Endothelial cell of umbilical vein (primary cell): Measurements from ENCODE around the gene CCDC86. TPM values are rescaled to one million over a fixed set of nuclear protein-coding genes. Genes with fewer than 3 reads are reported as not detected.

Source experiments
- BruUV-seq: library from RNA; stranded (reverse); fragments of 400-500 nt; replicated peaks from 2 replicates; lab custom pipeline; 2021; lab: Mats Ljungman, UMichigan
- CTCF ChIA-PET: fragments of 300-600, 350-600 bp; sonication (Branson Sonifier 250); formaldehyde crosslinking; loops from one replicate; lab custom pipeline; 2021; ENCODE audit warnings: antibody characterized with exemption, inconsistent platforms; lab: Charles Lee
- POLR2A ChIA-PET: fragments of 300-600, 350-600 bp; sonication (Branson Sonifier 250); formaldehyde crosslinking; loops from one replicate; lab custom pipeline; 2021; ENCODE audit warnings: antibody characterized with exemption, inconsistent platforms; lab: Charles Lee
- DNase-seq: peaks from one replicate; pipeline ENCODE4 v3.0.0-alpha.2; 2011; ENCODE audit warnings: low read depth, low spot score
- FAIRE-seq: peaks from 2 replicates; lab custom pipeline; 2011; peaks lifted over from hg19 to GRCh38; lab: Jason Lieb, UNC
- H2AFZ ChIP-seq: 2 replicates; pipeline ENCODE4 v1.6.0; 2012; ENCODE audit warnings: low read depth, low read length, control low read depth, inconsistent platforms
- H3K27ac ChIP-seq: 2 replicates; pipeline ENCODE4 v1.5.1; 2011; ENCODE audit warnings: low read depth, mild to moderate bottlenecking, control low read depth, low read length, moderate library complexity; ENCODE audit not compliant: insufficient read depth
- H3K27me3 ChIP-seq, 2 experiments: 2 replicates each; pipeline versions ENCODE4 v1.6.0 to v1.6.1; 2011; ENCODE audit warnings: low read length in 2 of 2, mixed read lengths in 1 of 2; ENCODE audit not compliant: control insufficient read depth in 2 of 2, insufficient read depth in 2 of 2
- H3K36me3 ChIP-seq, 2 experiments: 2 replicates in 1 of 2; 3 replicates in 1 of 2; pipeline ENCODE4 v1.5.1; 2011; ENCODE audit warnings: low read length in 2 of 2, mild to moderate bottlenecking in 1 of 2, moderate library complexity in 1 of 2; ENCODE audit not compliant: control insufficient read depth in 2 of 2, insufficient read depth in 2 of 2; ENCODE audit errors: extremely low read depth in 1 of 2
- H3K4me1 ChIP-seq: 3 replicates; pipeline ENCODE4 v1.5.1; 2011; ENCODE audit warnings: mild to moderate bottlenecking, low read length; ENCODE audit not compliant: control insufficient read depth, insufficient read depth; ENCODE audit errors: extremely low read depth
- H3K4me2 ChIP-seq: 2 replicates; pipeline ENCODE4 v1.6.1; 2011; ENCODE audit warnings: low read length, control low read depth, mixed read lengths; ENCODE audit not compliant: insufficient read depth
- H3K4me3 ChIP-seq, 3 experiments: fragments of 200-600 bp in 1 of 3; sonication (generic), shearing (Covaris generic) in 1 of 3; replicated peaks in 1 of 3; 2 replicates each; pipeline ENCODE4 v1.5.1; 2011 to 2016; ENCODE audit warnings: control low read depth in 3 of 3, low read length in 3 of 3, mild to moderate bottlenecking in 2 of 3, inconsistent platforms in 1 of 3, low read depth in 1 of 3, moderate library complexity in 1 of 3; ENCODE audit not compliant: insufficient read depth in 1 of 3
- H3K79me2 ChIP-seq: 2 replicates; pipeline ENCODE4 v1.6.0; 2012; ENCODE audit warnings: low read length, inconsistent platforms; ENCODE audit not compliant: control insufficient read depth, insufficient read depth
- H3K9ac ChIP-seq: replicated peaks from 2 replicates; pipeline ENCODE3; 2011; ENCODE audit warnings: low read length, control low read depth; ENCODE audit not compliant: insufficient read depth; ENCODE audit errors: extremely low read depth
- H3K9me1 ChIP-seq: replicated peaks from 3 replicates; pipeline ENCODE4 v1.6.0; 2011; ENCODE audit warnings: mild to moderate bottlenecking, low read length; ENCODE audit not compliant: control insufficient read depth, insufficient read depth; ENCODE audit errors: extremely low read depth
- H3K9me3 ChIP-seq: replicated peaks from 2 replicates; pipeline ENCODE4 v1.5.1; 2012; ENCODE audit warnings: low read length, inconsistent platforms; ENCODE audit not compliant: control insufficient read depth, insufficient read depth
- H4K20me1 ChIP-seq: replicated peaks from 2 replicates; pipeline ENCODE3; 2011; ENCODE audit warnings: mild to moderate bottlenecking, low read length; ENCODE audit not compliant: control insufficient read depth, insufficient read depth; ENCODE audit errors: extremely low read depth
- EZH2 ChIP-seq: IDR thresholded peaks from 2 replicates; pipeline ENCODE4 v1.6.1; 2012; ENCODE audit warnings: borderline replicate concordance, low read depth, mild to moderate bottlenecking, moderate library complexity, low read length, inconsistent platforms; ENCODE audit not compliant: severe bottlenecking
- FOS ChIP-seq: IDR thresholded peaks from 2 replicates; pipeline ENCODE4 v1.6.1; 2011; ENCODE audit warnings: mild to moderate bottlenecking, low read length, moderate library complexity, borderline replicate concordance; ENCODE audit not compliant: insufficient read depth
- JUN ChIP-seq: IDR thresholded peaks from 2 replicates; pipeline ENCODE4 v1.6.1; 2011; ENCODE audit warnings: borderline replicate concordance, low read depth; ENCODE audit not compliant: insufficient read length, insufficient read depth
- MYC ChIP-seq: IDR thresholded peaks from one replicate; pipeline ENCODE4 v1.6.1; 2011; ENCODE audit warnings: mild to moderate bottlenecking, low read depth, low read length
- POLR2AphosphoS5 ChIP-seq: IDR thresholded peaks from 2 replicates; pipeline ENCODE4 v1.6.1; 2012; ENCODE audit warnings: low read depth, mild to moderate bottlenecking, control low read depth, low read length, moderate library complexity; ENCODE audit not compliant: insufficient read depth
- dilution Hi-C: fragments of 300-500 bp; cut with MboI; formaldehyde crosslinking; loops from one replicate; pipeline ENCODE4 v1.15.0; 2019; ENCODE audit warnings: low sequenced_read_pairs; ENCODE audit not compliant: extremely low pct_ligation_motif_present
- intact Hi-C: fragments of 100-400 bp; cut with micrococcal nuclease; formaldehyde crosslinking; loops from one replicate; pipeline ENCODE4 v1.10.0; 2022
- polyA plus RNA-seq, 4 experiments: library from polyadenylated mRNA; depleted of rRNA in 3 of 4; stranded (reverse) in 3 of 4; unstranded in 1 of 4; fragments of >200 nt; gene quantifications; 2 replicates each; pipeline versions ENCODE4 v1.2.1 to v1.2.3, GENCODE V29; 2011 to 2012; ENCODE audit warnings: missing spikeins in 1 of 4
- total RNA-seq: library from RNA; stranded (reverse); gene quantifications from 2 replicates; pipeline ENCODE4 v1.2.3, GENCODE V29; 2021
- TF ChIP-seq, protein P1 (sequence below), 2 donors: IDR thresholded peaks; 1 replicate in 1 of 2; 2 replicates in 1 of 2; pipeline ENCODE4 v1.5.1; 2011; ENCODE audit warnings: low read length in 2 of 2, mild to moderate bottlenecking in 2 of 2, moderate library complexity in 2 of 2, control low read depth in 1 of 2, inconsistent platforms in 1 of 2, low read depth in 1 of 2; ENCODE audit not compliant: insufficient read depth in 1 of 2; ENCODE audit errors: extremely low read depth in 1 of 2

The CCDC86 gene
- total and polyA plus RNA-seq, 2 donors (not counting 3 experiments of a cell fraction or from before 2014, with no cell fraction given): 29.8 to 60.8 TPM

DNA sequence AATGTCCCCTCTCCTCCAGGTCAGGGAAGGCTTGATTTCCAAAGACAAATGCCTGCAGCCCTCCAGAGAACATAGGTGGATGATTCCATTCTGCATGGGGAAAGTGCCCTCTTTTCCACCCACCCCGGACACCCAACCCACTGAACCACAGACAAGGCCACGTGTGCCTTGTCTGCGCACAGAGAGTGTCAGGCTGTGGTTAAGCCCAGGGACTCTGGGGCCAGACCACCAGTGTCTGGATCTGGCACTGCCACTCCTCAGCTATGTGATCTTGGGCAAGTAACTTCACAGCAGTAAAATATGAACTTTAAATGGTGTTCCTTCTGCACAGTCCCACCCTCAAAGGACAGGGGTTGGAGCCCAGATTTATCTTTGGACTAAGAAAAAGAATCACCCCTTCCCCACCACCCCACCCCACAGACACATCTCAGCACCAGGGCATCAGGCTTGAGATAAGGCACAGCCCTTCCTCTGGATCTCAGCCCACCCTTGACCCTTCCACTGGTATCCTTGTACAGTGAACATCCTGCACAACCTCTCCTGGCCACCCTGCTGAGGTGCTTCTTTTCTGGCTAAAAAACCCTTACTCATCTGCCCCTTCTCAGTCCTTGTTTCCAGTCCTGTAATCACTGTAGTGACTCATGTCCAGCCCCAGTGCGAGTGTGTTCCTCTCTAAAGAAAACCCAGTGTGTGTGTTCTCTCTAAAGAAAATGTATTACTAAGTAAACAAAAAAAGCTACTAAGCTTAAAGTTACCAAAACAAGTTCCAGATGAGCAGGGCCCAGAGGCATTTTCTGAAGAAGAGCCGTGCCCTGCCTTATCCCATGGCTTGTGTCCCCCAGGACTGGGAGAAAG, 15.7 kb downstream of the CCDC86 start:
- H3K4me1 ChIP-seq: no peaks in the 10 kb centered on the region
- DNase-seq: no peak
- no peak overlapping the region for H3K9ac ChIP-seq
- H3K9me3 ChIP-seq: no peaks in the 10 kb centered on the region
- CTCF ChIA-PET: interaction anchor here (1.8 to 3.2 kb wide), 2 partner anchors 14 to 27 kb away, joined by 7 to 22 read pairs; no protein-coding TSS in a partner anchor
- no peaks in the 10 kb centered on the region for H3K27me3 ChIP-seq
- intact Hi-C loops (no loop called here), dilution Hi-C loops (no loop called here)
- no peak overlapping the region for H2AFZ ChIP-seq
- FAIRE-seq: no peak
- POLR2A ChIA-PET: no interaction called here
- no peak overlapping the region for H3K4me3 ChIP-seq
- H3K27ac ChIP-seq: no peak overlapping the region
- H3K9me1 ChIP-seq: no peaks in the 10 kb centered on the region
- H3K36me3 ChIP-seq: no peaks in the 10 kb centered on the region
- TF ChIP-seq MYC: no peak
- TF ChIP-seq, protein P1, sequence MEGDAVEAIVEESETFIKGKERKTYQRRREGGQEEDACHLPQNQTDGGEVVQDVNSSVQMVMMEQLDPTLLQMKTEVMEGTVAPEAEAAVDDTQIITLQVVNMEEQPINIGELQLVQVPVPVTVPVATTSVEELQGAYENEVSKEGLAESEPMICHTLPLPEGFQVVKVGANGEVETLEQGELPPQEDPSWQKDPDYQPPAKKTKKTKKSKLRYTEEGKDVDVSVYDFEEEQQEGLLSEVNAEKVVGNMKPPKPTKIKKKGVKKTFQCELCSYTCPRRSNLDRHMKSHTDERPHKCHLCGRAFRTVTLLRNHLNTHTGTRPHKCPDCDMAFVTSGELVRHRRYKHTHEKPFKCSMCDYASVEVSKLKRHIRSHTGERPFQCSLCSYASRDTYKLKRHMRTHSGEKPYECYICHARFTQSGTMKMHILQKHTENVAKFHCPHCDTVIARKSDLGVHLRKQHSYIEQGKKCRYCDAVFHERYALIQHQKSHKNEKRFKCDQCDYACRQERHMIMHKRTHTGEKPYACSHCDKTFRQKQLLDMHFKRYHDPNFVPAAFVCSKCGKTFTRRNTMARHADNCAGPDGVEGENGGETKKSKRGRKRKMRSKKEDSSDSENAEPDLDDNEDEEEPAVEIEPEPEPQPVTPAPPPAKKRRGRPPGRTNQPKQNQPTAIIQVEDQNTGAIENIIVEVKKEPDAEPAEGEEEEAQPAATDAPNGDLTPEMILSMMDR (IDR thresholded peaks at IDR 0.05; ENCODE audit: extremely low read depth in 1 of 2, insufficient read depth in 1 of 2, low read depth in 1 of 2, low read length in 2 of 2): no peak
- no peak for TF ChIP-seq EZH2
- TF ChIP-seq JUN: no peak
- peak; percentile 37 for TF ChIP-seq FOS
- TF ChIP-seq POLR2AphosphoS5: no peak
- BruUV-seq: no TSS peak
- no peak overlapping the region for H3K4me2 ChIP-seq
- H3K79me2 ChIP-seq: no peaks in the 10 kb centered on the region
- H4K20me1 ChIP-seq: no peaks in the 10 kb centered on the region
